ENCODE results near the gene DNAL4. TPM values are rescaled to one million over a fixed set of nuclear protein-coding genes. Genes with fewer than 3 reads are reported as not detected.

DNAL4 gene
- total and polyA plus RNA-seq, 10 of the 15 experiments (the other 5 are each of a cell fraction or from before 2014, with no cell fraction given): 0.35 to 8.5 (median 6.3) TPM; not detected in 1

GRCh38 chr22:38820020-38820419, 26.1 kb upstream of the DNAL4 start:
- in situ Hi-C loops (cut with MboI): no loop called here
- Histone ChIP-seq H3K9me3 (replicated peaks; ENCODE audit: control insufficient read depth, insufficient read depth, low read length) (no peaks in the 10 kb centered on the region), H3K4me3 (no peak overlapping the region), H3K9ac (ENCODE audit: control insufficient read depth, insufficient read depth, low read length) (no peak overlapping the region), H3K79me2 (ENCODE audit: control insufficient read depth, insufficient read depth, low read length) (no peaks in the 10 kb centered on the region), H3K4me2 (ENCODE audit: control insufficient read depth, insufficient read depth) (no peak overlapping the region), H3K4me1 (ENCODE audit: control insufficient read depth, insufficient read depth, low read length) (no peaks in the 10 kb centered on the region), H3K27me3 (replicated peaks in 1 of 2; ENCODE audit: control insufficient read depth in 2 of 2, insufficient read depth in 2 of 2, low read length in 1 of 2) (peaks cover 0 to 2% of the 10 kb centered on the region in 2 experiments), H3K27ac (ENCODE audit: control insufficient read depth, insufficient read depth) (no peak overlapping the region), H4K20me1 (ENCODE audit: control insufficient read depth, insufficient read depth) (no peaks in the 10 kb centered on the region), H2AFZ (ENCODE audit: control insufficient read depth, low read depth, low read length) (no peak overlapping the region), H3K36me3 (ENCODE audit: control insufficient read depth in 2 of 2, insufficient read depth in 2 of 2, low read length in 1 of 2) (no peaks in the 10 kb centered on the region)
- ATAC-seq (no peak), FAIRE-seq (no peak), DNase-seq (ENCODE audit: low read depth, low spot score) (no peak)
- 19% methylated on average over 8 of the region's 8 CpGs for WGBS (ENCODE audit: insufficient coverage, insufficient replicate concordance, low lambda C conversion rate, missing lambda C conversion rate)
- BruUV-seq (replicated peaks): no TSS peak
- ChIA-PET CTCF (no interaction called here), SMC1A (ENCODE audit: uncharacterized antibody, unreplicated experiment) (no interaction called here), POLR2A (no interaction called here), RAD21 (ENCODE audit: unreplicated experiment) (no interaction called here)
- intact Hi-C loops (cut with micrococcal nuclease; ENCODE audit: unreplicated experiment): no loop called here
- TF ChIP-seq CREB1 (IDR thresholded peaks at IDR 0.05; ENCODE audit: low read depth) (no peak), FOS (IDR thresholded peaks at IDR 0.05; ENCODE audit: borderline replicate concordance, extremely low read depth, insufficient read length) (no peak), ZZZ3 (IDR thresholded peaks at IDR 0.05; ENCODE audit: control insufficient read depth, insufficient read length, low read depth) (no peak), SREBF1 (IDR thresholded peaks at IDR 0.05; ENCODE audit: low read length) (no peak), USF2 (IDR thresholded peaks at IDR 0.05; ENCODE audit: borderline replicate concordance, low read depth, low read length) (no peak), SIN3A (IDR thresholded peaks at IDR 0.05; ENCODE audit: low read depth, low read length) (no peak), CEBPB (IDR thresholded peaks at IDR 0.05; ENCODE audit: borderline replicate concordance in 1 of 2, low read depth in 2 of 2, low read length in 2 of 2) (no peak), ATF7 (IDR thresholded peaks at IDR 0.05; ENCODE audit: low read depth) (no peak), ZSCAN29 (IDR thresholded peaks at IDR 0.05) (no peak), CUX1 (IDR thresholded peaks at IDR 0.05; ENCODE audit: insufficient replicate concordance, low read depth, low read length) (no peak)
